ENCODE measurements around the gene MYCN. TPM values are rescaled to one million over a fixed set of nuclear protein-coding genes. Genes with fewer than 3 reads are reported as not detected.

Gene MYCN
- total RNA-seq, 2 experiments from 2014 or later = 0.16 to 0.22 TPM

DNA sequence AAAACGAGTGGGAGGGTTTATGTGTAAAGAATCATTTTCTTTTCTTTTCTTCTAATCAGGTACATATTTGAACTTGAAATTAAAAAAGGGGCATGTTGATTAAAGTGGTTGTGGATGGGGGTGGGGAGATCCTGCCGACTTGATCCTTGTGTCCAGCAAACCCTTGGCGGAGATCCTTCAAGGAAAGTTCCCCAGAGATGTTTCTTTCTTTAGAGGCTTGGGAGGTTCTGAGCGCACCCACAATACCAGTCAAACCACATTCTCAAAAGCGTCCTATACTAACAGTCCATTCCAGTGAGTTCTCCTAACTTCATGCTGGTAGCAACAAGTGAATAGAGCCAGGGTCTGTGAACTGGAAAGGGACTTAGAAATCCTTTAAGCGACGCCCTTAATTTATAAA, 49.2 kb downstream of the MYCN start:
- H3K27ac Mint-ChIP-seq = no peak overlapping the region
- DNase-seq (no peak), ATAC-seq (no peak)
- no peaks in the 10 kb centered on the region for H3K27me3 Mint-ChIP-seq
- CTCF ChIA-PET = no interaction called here
- H3K36me3 Mint-ChIP-seq (ENCODE audit: low read depth) = no peaks in the 10 kb centered on the region
- intact Hi-C loops (cut with micrococcal nuclease) = no loop called here
- POLR2A ChIA-PET = no interaction called here
- no peaks in the 10 kb centered on the region for H3K4me1 Mint-ChIP-seq (ENCODE audit: low read depth)
- no peaks in the 10 kb centered on the region for H3K9me3 Mint-ChIP-seq
- no peak overlapping the region for H3K4me3 Mint-ChIP-seq
- TF ChIP-seq, protein P1, sequence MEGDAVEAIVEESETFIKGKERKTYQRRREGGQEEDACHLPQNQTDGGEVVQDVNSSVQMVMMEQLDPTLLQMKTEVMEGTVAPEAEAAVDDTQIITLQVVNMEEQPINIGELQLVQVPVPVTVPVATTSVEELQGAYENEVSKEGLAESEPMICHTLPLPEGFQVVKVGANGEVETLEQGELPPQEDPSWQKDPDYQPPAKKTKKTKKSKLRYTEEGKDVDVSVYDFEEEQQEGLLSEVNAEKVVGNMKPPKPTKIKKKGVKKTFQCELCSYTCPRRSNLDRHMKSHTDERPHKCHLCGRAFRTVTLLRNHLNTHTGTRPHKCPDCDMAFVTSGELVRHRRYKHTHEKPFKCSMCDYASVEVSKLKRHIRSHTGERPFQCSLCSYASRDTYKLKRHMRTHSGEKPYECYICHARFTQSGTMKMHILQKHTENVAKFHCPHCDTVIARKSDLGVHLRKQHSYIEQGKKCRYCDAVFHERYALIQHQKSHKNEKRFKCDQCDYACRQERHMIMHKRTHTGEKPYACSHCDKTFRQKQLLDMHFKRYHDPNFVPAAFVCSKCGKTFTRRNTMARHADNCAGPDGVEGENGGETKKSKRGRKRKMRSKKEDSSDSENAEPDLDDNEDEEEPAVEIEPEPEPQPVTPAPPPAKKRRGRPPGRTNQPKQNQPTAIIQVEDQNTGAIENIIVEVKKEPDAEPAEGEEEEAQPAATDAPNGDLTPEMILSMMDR (IDR thresholded peaks at IDR 0.05) = no peak

- ATAC-seq (no peak), DNase-seq (no peak)
- CTCF ChIA-PET = no interaction called here
- no peaks in the 10 kb centered on the region for H3K4me1 Mint-ChIP-seq (ENCODE audit: low read depth)
- no peaks in the 10 kb centered on the region for H3K27me3 Mint-ChIP-seq
- no peaks in the 10 kb centered on the region for H3K36me3 Mint-ChIP-seq (ENCODE audit: low read depth)
- POLR2A ChIA-PET = no interaction called here
- no peaks in the 10 kb centered on the region for H3K9me3 Mint-ChIP-seq
- no peak overlapping the region for H3K27ac Mint-ChIP-seq
- H3K4me3 Mint-ChIP-seq = no peak overlapping the region
- intact Hi-C loops (cut with micrococcal nuclease) = no loop called here
- TF ChIP-seq, protein P1 (IDR thresholded peaks at IDR 0.05) = no peak
These were observed 50.1 kb downstream of the MYCN start for GRCh38 chr2:15990151-15991101.

DNA sequence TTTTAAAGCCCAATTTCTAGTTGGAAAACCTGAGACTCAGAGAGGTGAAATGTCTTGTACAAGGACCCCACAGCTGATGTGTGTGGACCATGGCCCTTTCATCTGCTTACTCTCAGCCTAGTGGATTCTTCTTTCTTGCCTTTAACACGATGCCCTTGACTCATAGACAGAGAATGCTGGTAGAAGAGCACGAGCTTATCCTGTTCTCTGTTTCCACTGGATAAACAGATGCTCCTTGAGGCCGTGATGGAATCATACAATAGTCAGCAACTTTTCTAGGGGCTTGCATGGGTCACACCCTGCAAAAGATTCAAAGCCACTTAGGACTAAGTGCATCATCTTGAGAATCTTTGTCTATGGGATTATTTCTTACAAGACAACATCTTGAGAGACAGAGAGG, 50.9 kb downstream of the MYCN start:
- ATAC-seq (no peak), DNase-seq (no peak)
- Mint-ChIP-seq H3K27me3 (no peaks in the 10 kb centered on the region), H3K9me3 (no peaks in the 10 kb centered on the region), H3K27ac (no peak overlapping the region), H3K4me1 (ENCODE audit: low read depth) (no peaks in the 10 kb centered on the region), H3K36me3 (ENCODE audit: low read depth) (no peaks in the 10 kb centered on the region), H3K4me3 (no peak overlapping the region)
- ChIA-PET POLR2A (no interaction called here), CTCF (no interaction called here)
- intact Hi-C loops (cut with micrococcal nuclease) = no loop called here
- TF ChIP-seq, protein P1 (IDR thresholded peaks at IDR 0.05) = no peak

DNA sequence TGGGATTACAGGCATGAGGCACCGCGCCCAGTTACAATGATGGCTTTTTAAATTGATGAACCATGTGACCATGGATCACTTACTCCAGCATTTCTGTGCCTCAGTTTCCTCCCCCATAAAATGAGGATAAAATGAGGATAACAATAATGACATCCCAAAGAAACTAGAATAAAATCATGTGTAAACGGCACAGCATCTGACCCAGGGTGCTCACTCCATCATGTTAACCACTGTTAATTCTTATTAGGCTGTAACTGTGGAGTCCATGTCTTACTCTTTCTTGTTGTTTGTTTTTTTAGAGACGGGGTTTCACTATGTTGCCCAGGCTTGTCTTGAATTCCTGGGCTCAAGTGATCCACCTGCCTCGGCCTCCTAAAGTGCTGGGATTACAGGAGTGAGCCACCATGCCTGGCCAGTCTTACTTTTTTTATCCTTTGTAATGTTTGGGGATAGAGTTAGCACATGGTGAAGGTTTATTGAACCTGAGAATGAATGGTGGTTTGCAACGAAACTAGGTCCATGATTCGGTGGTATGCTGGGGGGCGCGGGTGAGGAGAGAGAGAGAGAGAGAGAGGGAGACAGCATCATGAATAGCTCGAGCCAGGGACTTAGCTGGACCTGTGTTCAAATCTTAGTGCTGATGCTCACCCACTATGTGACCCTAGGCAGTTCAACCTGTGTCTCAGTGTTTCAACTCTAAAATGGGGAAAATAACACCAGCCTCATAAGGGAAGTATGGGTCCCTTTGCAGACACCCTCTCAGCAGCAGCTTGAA, 52.3 kb downstream of the MYCN start:
- H3K36me3 Mint-ChIP-seq (ENCODE audit: low read depth) = no peaks in the 10 kb centered on the region
- DNase-seq = no peak
- no peaks in the 10 kb centered on the region for H3K27me3 Mint-ChIP-seq
- intact Hi-C loops (cut with micrococcal nuclease) = no loop called here
- TF ChIP-seq, protein P1 (IDR thresholded peaks at IDR 0.05) = no peak
- H3K9me3 Mint-ChIP-seq = no peaks in the 10 kb centered on the region
- no peak for ATAC-seq
- H3K4me1 Mint-ChIP-seq (ENCODE audit: low read depth) = no peaks in the 10 kb centered on the region
- ChIA-PET POLR2A (no interaction called here), CTCF (no interaction called here)
- no peak overlapping the region for H3K4me3 Mint-ChIP-seq
- H3K27ac Mint-ChIP-seq = no peak overlapping the region

- Mint-ChIP-seq H3K27ac (no peak overlapping the region), H3K36me3 (ENCODE audit: low read depth) (no peaks in the 10 kb centered on the region), H3K4me3 (no peak overlapping the region), H3K4me1 (ENCODE audit: low read depth) (no peaks in the 10 kb centered on the region), H3K27me3 (no peaks in the 10 kb centered on the region), H3K9me3 (no peaks in the 10 kb centered on the region)
- ChIA-PET POLR2A (no interaction called here), CTCF (no interaction called here)
- TF ChIP-seq, protein P1 (IDR thresholded peaks at IDR 0.05) = no peak
- ATAC-seq = no peak
- intact Hi-C loops (cut with micrococcal nuclease) = no loop called here
- no peak for DNase-seq
These were observed 52.9 kb downstream of the MYCN start for GRCh38 chr2:15993232-15993610.
